Gastrocnemius medialis (tissue), 4 donors: Measurements from ENCODE around the gene PLCG2.

Experiments
- CTCF ChIP-seq, 5 experiments: fragments of 450-650 bp in 3 of 5; fragments of 200-600 bp in 2 of 5; sonication (generic) in 2 of 5; IDR thresholded peaks in 4 of 5; conservative IDR thresholded peaks in 1 of 5; 1 replicate in 4 of 5; 2 replicates in 1 of 5; pipeline ENCODE4 v1.5.1; 2016 to 2019; ENCODE audit warnings: antibody characterized with exemption in 5 of 5, mild to moderate bottlenecking in 3 of 5, moderate library complexity in 3 of 5
- POLR2A ChIP-seq, 2 donors: fragments of 450-650 bp; IDR thresholded peaks; one replicate each; pipeline ENCODE4 v1.6.1; 2017; ENCODE audit warnings: antibody characterized with exemption in 2 of 2, mild to moderate bottlenecking in 2 of 2, moderate library complexity in 2 of 2

- TF ChIP-seq CTCF (IDR thresholded peaks at IDR 0.05 in 4 of 5, conservative IDR thresholded peaks at IDR 0.05 in 1 of 5) (no peak), POLR2A (IDR thresholded peaks at IDR 0.05) (no peak)
Measured at GRCh38 chr16:81971853-81972252, 192.8 kb downstream of the PLCG2 start.
